Fibroblast of the aortic adventitia (primary cell): Measurements from ENCODE around the gene CELF4. TPM values are rescaled to one million over a fixed set of nuclear protein-coding genes. Genes with fewer than 3 reads are reported as not detected.

ENCODE experiments used
- DNase-seq: peaks from one replicate; pipeline ENCODE4 v3.0.0-alpha.2; 2010; ENCODE audit warnings: low read depth
- H3K4me3 ChIP-seq: 2 replicates; pipeline ENCODE4 v1.5.1; 2011; ENCODE audit warnings: low read depth, mild to moderate bottlenecking, control low read depth, low read length, moderate library complexity
- total RNA-seq: library from RNA; depleted of rRNA; stranded (reverse); fragments of >200 nt; gene quantifications from 2 replicates; pipeline ENCODE4 v1.2.3, GENCODE V29; 2012; ENCODE audit warnings: low replicate concordance
- TF ChIP-seq, protein P1 (sequence below): IDR thresholded peaks from 2 replicates; pipeline ENCODE4 v1.5.1; 2011; ENCODE audit warnings: mild to moderate bottlenecking, low read length, control low read depth, inconsistent platforms; ENCODE audit not compliant: insufficient read depth

CELF4 gene
- total RNA-seq, 1 donor: not detected

DNA sequence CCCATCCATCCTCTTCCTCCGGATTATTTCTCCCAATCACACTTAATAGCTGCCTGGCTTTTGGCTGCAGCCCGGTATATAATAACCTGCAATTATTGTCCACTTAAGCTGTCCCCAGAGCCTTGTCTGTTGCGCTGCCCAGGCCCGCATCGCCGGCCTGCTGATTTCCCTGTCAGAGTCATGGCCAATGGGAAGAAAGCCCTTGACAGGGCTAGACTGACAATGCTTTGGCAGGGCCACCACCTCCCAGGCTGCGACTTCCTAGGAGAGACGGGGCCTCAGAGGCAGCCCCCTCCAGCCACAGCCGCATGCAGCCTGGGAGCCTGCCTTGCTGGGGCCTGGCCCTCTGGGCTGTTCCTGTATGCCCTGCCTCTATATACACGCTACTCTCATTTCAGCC, 10.0 kb upstream of the CELF4 start:
- TF ChIP-seq, protein P1, sequence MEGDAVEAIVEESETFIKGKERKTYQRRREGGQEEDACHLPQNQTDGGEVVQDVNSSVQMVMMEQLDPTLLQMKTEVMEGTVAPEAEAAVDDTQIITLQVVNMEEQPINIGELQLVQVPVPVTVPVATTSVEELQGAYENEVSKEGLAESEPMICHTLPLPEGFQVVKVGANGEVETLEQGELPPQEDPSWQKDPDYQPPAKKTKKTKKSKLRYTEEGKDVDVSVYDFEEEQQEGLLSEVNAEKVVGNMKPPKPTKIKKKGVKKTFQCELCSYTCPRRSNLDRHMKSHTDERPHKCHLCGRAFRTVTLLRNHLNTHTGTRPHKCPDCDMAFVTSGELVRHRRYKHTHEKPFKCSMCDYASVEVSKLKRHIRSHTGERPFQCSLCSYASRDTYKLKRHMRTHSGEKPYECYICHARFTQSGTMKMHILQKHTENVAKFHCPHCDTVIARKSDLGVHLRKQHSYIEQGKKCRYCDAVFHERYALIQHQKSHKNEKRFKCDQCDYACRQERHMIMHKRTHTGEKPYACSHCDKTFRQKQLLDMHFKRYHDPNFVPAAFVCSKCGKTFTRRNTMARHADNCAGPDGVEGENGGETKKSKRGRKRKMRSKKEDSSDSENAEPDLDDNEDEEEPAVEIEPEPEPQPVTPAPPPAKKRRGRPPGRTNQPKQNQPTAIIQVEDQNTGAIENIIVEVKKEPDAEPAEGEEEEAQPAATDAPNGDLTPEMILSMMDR: no peak
- no peak for DNase-seq

DNA sequence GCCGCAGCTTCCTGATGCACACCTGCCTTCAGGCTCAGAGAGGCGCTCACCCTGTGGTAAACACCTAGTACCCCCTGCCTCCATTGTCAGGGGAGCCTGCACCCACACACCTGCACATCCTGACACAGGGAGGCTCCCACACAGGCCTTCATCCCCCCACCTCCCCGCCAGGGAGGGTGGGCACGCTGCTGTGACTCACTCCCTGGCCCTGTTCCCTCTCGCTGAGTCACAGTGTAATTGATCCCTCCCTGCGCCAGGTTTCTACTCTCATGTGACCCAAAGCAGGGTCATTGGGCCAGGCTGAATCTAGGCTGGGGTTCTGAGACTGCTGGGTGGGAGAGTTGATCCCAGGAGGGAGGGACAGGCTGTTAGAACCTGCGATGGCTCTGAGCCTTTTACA, 8.5 kb upstream of the CELF4 start:
- TF ChIP-seq, protein P1: no peak
- DNase-seq: no peak

More for the DNA sequence above, 10.0 kb upstream of the CELF4 start:
- no peak overlapping the region for H3K4me3 ChIP-seq

DNA sequence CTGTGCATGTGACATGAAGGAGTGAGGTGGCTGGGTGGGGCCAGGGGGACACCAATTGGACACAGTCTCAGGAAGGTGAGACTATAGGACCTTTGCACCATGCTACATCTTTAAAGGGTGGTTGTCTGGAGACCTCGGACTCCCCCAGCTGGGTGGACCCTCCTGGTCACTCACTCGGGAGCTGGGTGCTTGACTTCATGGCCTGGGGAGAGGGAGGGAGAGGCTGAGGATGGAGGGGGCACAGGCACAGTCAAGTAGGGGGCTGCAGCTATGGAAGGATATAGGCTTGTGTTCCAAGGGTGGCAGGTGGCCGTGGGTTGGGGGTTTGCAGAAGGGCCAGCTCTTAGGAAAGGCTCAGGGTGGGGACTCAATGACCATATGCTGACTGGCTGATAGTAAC, 7.1 kb upstream of the CELF4 start:
- no peak for DNase-seq
- TF ChIP-seq, protein P1: no peak

More for the DNA sequence above, 8.5 kb upstream of the CELF4 start:
- H3K4me3 ChIP-seq: no peak overlapping the region

DNA sequence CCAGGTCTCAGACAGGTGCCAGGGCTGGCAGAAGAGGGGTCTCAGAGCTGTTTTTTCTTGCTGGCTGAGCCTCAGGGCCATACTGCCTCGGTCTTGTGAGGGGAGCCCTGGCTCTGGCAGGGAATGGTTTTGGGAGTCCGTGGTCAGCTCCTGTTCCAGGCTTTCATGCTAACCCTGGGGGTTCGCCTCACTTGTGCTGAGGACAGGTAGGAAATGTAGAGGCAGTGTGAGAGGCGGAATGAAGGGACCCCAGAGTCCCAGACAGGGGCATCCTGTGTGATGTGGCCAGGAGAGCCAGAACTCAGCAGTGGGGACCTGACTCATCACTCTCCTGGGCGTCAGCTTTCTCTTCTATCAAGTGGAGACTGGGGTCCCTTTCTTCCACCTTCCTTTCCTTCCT, 5.7 kb upstream of the CELF4 start:
- no peak overlapping the region for H3K4me3 ChIP-seq
- DNase-seq: no peak
- TF ChIP-seq, protein P1: no peak

More for the DNA sequence above, 7.1 kb upstream of the CELF4 start:
- no peak overlapping the region for H3K4me3 ChIP-seq

DNA sequence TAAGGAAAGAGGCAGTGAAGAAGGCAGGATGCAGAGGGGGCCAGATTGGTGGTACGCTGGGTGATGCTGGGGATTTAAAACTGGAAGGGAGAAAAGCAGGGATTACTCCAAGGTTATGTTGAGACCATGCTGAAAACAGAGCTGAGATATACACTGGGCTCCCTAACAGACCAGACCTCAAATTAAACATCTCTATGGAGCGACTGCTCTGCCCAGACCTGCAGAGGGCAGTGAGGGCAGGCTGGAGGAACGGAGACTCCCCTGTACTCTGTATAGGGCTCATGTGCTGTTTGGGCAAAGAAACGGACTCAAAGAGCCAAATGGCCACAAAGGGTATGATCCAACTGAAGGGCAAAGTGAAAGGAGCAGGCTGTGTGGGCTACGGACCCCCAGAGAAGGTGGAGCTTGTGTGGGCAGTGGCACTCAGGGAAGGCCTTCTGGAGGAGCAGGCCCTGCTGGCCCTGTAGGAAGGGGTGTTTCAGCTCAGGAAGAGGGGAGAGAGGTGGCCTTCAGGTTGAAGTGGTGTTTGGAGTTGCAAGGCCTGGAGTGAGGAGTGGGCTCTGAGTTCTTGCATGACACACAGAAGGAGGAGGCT, 4.8 kb upstream of the CELF4 start:
- TF ChIP-seq, protein P1: no peak
- DNase-seq: no peak
- no peak overlapping the region for H3K4me3 ChIP-seq

DNA sequence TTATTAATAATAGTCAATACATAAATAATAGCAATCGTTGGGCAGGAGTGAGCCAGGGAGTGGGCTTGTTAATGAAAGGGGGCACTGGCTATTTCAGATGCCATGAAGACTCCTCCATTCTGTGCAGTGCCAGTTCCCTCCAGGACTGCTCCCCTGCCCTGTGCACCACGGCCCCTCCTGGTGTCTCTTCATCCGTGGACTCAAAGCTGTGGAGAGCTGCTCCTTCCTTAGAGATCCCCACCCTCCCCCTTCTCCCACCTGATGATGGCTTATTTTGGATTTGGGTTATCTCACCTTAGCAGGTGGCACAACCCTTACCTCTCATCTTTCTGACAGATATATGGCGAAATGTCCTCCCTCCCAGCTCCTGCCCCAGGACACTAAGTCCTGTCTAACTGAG, 3.1 kb upstream of the CELF4 start:
- no peak for DNase-seq
- TF ChIP-seq, protein P1: no peak
- no peak overlapping the region for H3K4me3 ChIP-seq

DNA sequence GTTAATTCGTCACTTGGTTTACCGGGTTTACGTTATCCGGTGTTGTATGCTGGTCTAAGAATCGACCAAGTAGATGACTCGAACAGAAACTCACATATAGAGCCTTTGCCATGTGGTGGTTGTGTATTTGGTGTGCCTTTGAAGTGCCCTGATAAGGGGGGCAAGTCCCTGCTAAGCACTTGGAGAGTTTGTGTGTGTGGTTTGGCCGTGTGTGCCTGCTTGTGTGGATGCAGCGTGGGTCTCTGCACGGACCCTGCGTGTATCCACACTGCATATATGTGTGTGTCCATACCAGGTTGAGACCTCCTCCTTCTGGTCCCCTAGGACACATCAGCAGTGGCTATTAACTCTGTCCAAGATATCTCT, 2.4 kb upstream of the CELF4 start:
- no peak for DNase-seq
- TF ChIP-seq, protein P1: no peak

More for the DNA sequence above, 2.4 kb upstream of the CELF4 start:
- no peak overlapping the region for H3K4me3 ChIP-seq
